ENCODE measurements around the gene HOXD9.
A peak's percentile ranks its signal among the peaks of the same experiment; 100 is the strongest.

Gene HOXD9

DNA sequence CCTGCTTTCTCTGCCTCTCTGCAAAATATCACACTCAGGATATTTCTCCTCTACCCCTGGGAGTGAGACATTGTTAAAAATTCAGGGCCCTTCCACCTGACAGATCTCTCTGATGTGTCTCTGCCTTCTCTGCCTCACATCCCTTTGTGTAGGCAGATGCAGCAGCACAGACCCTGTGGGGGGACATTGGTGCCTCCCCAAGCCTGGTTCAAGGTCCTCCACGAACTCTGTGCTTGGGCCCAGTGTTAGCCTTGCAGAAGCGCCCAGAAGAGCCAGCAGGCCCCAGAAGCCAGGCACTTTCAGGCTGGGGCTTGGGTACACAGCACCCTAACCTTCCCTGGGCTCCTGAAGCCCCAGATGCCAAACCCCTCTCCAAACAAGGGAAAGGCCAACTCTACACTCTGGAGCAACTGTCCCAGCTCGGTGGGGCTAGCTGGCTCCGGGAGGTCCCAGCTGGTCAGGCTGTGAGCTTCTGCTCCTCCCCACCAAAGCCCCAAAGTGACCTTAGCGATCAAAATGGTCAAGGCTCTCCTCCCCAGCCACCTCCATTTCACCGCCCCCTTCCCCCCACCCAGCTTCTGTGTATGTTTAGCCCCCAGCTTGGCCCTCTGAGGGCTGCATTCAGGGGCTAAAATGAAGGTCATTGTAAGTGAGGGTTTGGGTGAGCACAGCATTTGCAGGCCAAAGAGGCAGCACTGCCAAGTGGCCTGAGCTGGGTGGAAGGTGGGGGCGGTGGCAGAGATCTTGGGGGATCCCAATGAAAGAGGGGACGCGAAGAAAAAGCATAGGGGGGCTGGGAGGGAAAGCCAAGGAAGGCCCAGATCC, 2.6 kb downstream of the HOXD9 start:
- no peak overlapping the region for H3K27ac ChIP-seq (replicated peaks)
- no peak for DNase-seq (ENCODE audit: low read depth in 1 of 2, low spot score in 1 of 2)
- peaks cover 87% of the 10 kb centered on the region for H3K27me3 ChIP-seq (ENCODE audit: insufficient read depth, poor library complexity, severe bottlenecking)
- no peak for TF ChIP-seq POLR2AphosphoS5 (IDR thresholded peaks at IDR 0.05; ENCODE audit: low read depth)
- no peak for TF ChIP-seq SPI1 (IDR thresholded peaks at IDR 0.05; ENCODE audit: borderline replicate concordance, low read depth)
- TF ChIP-seq, protein P1, sequence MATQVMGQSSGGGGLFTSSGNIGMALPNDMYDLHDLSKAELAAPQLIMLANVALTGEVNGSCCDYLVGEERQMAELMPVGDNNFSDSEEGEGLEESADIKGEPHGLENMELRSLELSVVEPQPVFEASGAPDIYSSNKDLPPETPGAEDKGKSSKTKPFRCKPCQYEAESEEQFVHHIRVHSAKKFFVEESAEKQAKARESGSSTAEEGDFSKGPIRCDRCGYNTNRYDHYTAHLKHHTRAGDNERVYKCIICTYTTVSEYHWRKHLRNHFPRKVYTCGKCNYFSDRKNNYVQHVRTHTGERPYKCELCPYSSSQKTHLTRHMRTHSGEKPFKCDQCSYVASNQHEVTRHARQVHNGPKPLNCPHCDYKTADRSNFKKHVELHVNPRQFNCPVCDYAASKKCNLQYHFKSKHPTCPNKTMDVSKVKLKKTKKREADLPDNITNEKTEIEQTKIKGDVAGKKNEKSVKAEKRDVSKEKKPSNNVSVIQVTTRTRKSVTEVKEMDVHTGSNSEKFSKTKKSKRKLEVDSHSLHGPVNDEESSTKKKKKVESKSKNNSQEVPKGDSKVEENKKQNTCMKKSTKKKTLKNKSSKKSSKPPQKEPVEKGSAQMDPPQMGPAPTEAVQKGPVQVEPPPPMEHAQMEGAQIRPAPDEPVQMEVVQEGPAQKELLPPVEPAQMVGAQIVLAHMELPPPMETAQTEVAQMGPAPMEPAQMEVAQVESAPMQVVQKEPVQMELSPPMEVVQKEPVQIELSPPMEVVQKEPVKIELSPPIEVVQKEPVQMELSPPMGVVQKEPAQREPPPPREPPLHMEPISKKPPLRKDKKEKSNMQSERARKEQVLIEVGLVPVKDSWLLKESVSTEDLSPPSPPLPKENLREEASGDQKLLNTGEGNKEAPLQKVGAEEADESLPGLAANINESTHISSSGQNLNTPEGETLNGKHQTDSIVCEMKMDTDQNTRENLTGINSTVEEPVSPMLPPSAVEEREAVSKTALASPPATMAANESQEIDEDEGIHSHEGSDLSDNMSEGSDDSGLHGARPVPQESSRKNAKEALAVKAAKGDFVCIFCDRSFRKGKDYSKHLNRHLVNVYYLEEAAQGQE (IDR thresholded peaks at IDR 0.05; ENCODE audit: insufficient replicate concordance, low read depth): no peak
- TF ChIP-seq, protein P2, sequence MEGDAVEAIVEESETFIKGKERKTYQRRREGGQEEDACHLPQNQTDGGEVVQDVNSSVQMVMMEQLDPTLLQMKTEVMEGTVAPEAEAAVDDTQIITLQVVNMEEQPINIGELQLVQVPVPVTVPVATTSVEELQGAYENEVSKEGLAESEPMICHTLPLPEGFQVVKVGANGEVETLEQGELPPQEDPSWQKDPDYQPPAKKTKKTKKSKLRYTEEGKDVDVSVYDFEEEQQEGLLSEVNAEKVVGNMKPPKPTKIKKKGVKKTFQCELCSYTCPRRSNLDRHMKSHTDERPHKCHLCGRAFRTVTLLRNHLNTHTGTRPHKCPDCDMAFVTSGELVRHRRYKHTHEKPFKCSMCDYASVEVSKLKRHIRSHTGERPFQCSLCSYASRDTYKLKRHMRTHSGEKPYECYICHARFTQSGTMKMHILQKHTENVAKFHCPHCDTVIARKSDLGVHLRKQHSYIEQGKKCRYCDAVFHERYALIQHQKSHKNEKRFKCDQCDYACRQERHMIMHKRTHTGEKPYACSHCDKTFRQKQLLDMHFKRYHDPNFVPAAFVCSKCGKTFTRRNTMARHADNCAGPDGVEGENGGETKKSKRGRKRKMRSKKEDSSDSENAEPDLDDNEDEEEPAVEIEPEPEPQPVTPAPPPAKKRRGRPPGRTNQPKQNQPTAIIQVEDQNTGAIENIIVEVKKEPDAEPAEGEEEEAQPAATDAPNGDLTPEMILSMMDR (IDR thresholded peaks at IDR 0.05; ENCODE audit: insufficient read depth, low read length): no peak
- TF ChIP-seq GABPA (IDR thresholded peaks at IDR 0.05; ENCODE audit: low read depth): no peak
- H3K4me3 ChIP-seq (replicated peaks; ENCODE audit: insufficient read depth, low read length): no peak overlapping the region

DNA sequence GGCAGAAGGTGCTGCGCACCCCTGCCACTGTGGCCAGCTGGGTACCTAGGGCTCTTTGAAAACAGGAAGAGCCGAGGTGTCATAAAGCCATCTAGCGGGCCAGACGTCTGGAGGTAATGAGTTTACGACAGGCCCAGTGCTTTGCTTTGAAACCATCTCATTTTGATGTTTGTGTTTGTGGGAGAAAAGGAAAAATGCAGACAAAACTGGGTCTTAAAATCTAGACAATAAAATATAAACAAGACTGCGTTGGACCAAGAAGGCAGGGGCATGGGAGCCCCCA, 3.2 kb downstream of the HOXD9 start:
- TF ChIP-seq SPI1 (IDR thresholded peaks at IDR 0.05; ENCODE audit: borderline replicate concordance, low read depth): peak; percentile 25; the same call in 1 of the 2 replicates
- TF ChIP-seq, protein P2 (IDR thresholded peaks at IDR 0.05; ENCODE audit: insufficient read depth, low read length): no peak
- peaks cover 84% of the 10 kb centered on the region for H3K27me3 ChIP-seq (ENCODE audit: insufficient read depth, poor library complexity, severe bottlenecking)
- DNase-seq (ENCODE audit: low read depth in 1 of 2, low spot score in 1 of 2): no peak
- no peak overlapping the region for H3K27ac ChIP-seq (replicated peaks)
- no peak overlapping the region for H3K4me3 ChIP-seq (replicated peaks; ENCODE audit: insufficient read depth, low read length)

DNA sequence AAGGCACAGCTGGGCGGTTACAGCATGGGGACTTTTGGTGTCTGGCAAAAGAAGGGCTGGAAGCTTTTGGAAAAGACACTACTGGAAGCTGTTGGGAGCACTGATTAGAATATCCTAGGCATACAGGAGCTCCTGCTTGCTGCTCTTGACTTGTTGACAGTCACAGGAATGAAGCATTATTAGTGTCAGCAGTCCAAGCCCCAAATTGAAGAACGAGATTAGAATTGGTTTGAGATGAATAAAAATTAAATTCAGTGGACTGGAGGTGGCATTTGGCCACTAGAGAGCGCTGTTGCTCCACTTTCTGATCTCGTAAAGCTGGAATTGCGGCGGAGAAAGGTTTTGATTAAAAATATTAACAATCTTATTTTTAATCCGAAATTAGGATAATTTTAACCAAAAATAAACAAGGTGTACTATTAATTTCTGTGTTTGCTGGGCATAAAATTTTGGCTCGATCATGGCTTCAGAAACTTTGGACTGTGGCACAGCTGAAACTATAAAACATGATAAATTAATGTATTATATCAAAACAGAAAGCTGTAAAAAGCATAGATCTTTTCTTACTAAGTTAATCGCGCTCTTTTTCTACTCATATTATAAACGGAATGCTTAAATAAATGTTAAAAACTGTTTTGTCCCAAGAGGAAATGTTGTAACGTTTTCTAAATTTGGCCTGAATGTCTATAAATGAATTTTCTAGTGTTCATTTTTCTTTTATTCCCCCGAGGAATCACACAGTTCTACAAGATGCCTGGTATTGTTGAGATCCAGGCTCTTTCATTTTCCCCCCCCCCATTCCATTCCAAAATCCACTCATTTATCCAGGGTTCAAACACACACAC, 4.6 kb downstream of the HOXD9 start:
- no peak overlapping the region for H3K4me3 ChIP-seq (replicated peaks; ENCODE audit: insufficient read depth, low read length)
- peaks cover 85% of the 10 kb centered on the region for H3K27me3 ChIP-seq (ENCODE audit: insufficient read depth, poor library complexity, severe bottlenecking)
- peak in 1 of 2 experiments; percentile 49 for DNase-seq (ENCODE audit: low read depth in 1 of 2, low spot score in 1 of 2)
- H3K27ac ChIP-seq (replicated peaks): no peak overlapping the region
- TF ChIP-seq, protein P1 (IDR thresholded peaks at IDR 0.05; ENCODE audit: insufficient replicate concordance, low read depth): no peak
- TF ChIP-seq, protein P2 (IDR thresholded peaks at IDR 0.05; ENCODE audit: insufficient read depth, low read length): peak; percentile 53

Data from HL-60 (cell line).